GM21825 (cell line): Measurements from ENCODE around the gene SLC9A9.

Experiments used
- ATAC-seq: cut with Tn5 transposase; IDR thresholded peaks from one replicate; pipeline ENCODE4 v1.9.1; 2021; ENCODE audit warnings: mild to moderate bottlenecking, moderate library complexity; ENCODE audit not compliant: unreplicated experiment

SLC9A9 gene

DNA sequence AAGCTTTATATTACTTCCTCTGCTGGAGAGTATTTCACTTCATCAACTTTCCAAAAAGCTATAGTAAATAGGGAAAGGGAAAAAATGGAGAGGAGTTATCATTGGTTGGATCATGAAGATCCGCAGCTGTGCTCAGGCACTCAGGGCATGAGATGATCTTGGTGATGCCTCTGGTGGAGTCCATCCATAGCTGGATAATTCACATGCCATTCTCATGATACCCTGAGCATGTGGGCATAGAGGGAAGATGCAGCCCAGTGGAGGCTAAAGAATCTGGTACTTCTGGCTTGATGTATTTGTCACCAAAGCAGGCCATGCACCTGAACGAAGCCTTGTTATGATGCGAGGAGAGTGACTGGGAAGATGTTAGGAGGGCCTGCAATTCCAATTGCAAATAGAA is 578.5 kb downstream of the SLC9A9 start:
- no peak for ATAC-seq

DNA sequence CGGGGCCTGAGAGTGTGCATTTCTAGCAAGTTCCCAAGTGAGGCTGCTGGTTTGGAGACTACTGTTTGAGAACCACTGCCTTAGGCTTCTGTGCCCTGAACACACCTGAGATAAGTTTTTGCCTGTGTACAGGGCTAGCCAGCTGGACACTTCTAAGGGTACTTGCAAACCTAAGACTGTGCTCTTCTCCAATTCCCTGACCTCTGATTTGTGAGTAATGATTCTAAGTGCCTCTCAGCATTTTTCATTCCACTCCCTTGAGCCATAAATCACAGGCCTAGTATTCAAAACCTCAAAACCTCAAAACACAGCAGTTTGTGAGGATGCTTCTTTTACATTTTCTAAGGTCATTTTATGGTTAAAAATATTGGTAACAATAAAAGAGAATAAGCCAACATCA is 580.3 kb downstream of the SLC9A9 start:
- ATAC-seq: no peak

DNA sequence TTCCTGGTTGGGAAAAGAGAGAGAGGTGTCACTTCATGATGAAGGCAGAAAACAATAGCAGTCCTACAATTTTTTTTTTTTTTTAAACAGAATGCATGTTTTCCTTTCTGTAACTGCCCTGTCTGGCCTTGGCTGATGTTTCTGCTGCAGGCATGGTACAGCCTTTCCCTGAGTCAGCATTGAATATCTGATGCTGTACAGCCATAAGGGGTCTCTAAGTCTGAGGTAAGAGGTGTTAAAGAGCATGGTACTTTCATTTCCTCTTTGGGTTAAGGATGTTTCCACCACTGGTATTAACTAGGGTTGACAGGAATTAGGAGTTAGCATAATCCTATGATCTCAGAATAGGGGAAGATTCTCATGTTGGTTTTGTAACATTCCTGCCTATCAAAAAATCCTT is 581.3 kb downstream of the SLC9A9 start:
- peak; percentile 79 for ATAC-seq

DNA sequence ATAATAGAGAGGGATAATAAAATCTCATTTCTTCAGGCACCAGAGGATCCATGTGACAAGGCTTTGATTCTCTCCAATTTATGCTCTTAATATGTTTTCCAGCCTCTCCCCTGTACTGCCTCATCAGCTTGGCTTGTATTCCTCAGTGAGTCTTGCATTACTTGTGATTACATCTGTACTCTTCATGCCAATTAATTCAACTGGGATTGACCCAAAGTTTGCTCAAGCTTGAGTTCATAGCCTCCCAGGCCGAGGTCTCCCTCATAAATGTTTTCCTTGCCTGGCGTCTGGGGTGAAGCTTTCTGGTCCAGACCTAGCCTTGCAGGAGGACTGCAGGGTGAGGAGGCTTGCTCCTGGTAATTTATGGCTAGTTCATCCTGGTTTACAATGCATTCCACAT is 581.8 kb downstream of the SLC9A9 start:
- ATAC-seq: no peak

DNA sequence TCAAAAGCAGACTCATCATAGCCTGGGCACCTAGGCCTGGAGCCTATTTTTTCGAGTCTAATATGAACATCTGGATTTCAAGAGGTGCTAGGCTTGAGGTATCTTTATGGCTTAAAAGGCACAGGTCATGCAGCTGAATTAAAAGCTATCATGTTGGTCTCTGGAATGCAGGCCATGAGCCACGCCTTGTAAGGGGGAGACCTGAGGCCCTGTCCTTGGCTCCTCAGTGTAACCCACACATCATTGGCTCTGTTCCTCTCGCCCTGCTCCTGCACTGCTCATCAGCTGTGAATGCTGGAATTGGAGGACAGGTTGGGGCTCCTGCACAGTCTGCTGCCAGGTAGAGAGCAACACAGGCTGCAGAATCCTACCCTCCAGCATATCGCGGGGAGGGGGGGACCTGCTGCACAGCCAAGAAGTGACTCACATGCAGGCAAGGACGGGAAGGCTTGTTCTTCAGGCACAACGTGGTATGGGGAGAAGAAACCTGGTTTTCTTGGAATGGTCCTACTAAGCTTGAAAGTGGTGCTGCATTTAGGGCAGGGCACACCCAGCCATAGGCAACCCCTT is 582.7 kb downstream of the SLC9A9 start:
- no peak for ATAC-seq

DNA sequence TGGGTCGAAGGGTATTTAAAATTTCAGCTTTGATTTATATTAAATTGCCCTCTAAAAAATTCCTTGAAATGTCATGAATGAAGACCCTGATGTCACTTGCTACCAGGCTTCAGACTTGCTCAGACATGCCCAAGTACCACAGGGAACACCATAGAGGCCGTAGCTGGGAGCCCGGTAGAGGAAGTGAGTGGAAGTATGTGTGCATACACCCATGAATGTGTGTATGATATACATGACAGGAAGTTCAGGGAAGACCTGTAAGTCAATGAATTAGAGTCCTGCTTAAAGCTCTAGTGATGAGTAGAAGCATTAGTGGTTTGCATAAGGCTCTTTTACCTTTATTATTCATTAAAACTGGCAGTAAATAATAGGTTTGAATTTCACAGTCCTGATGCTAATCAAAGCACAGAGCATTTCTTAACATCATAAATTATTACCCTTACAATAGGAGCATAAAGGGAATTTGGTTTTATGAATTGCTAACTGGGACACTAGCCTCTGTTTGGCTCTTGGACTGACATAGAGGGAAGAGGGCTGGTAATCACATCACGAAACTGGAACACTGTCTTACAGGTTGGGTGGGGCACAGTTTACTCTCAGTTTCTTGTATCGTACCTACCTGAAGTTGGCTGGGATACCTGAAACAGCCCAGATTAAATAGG is 584.3 kb downstream of the SLC9A9 start:
- no peak for ATAC-seq

DNA sequence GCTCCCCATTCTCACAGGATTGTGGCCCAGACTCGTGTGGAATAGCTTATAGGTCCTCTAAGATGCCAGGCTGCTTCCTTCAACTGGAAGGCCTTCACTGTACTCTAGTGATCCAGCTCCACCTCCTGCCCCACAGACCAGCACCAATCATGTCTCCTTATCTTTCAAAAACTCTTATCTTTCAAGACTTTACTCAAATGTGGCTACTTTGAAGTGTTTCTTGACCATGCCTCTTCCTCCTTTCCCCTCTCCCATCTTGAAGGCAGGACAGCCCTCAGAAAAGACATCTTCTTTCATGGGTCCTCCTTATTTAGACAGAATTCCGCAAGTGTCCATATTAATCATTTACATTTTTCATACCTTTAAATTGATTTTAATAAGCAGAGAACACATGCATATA is 586.4 kb downstream of the SLC9A9 start:
- no peak for ATAC-seq

DNA sequence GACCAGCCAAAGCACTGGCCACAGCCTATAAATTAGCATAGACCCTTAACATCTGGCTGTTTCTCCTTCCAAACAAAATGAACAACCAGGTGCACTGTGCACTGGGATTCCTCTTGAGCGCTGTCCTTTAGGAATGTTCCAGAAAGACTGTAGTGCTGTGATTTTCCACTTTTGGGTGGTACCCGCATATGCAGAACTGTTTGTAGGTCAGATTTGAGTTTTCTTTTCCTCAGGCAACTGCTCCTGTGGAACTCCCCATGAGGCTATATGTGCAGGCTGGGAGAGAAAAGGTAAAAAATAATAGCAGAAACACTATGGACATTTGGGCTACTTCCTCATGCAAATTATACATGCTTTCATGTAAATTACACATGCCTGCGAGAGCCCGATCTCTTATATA is 589.6 kb downstream of the SLC9A9 start:
- no peak for ATAC-seq

DNA sequence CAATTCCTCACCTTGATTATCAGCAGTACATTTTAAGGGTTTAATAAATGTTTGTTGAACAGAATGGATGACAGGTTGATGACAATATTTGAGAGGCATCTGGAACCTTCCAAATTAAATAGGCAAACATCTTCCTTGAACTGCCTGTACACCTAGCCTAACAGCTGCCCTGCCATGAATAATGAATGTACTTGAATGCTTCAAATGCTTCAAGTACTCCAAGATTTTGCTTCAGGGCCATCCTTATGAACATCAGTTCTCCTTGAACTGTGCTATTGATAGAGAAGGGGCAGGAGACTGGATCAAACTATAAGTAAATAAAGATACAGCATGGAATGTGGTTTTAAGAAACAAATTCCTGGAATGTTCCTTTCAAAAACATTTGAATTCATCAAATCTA is 591.9 kb downstream of the SLC9A9 start:
- no peak for ATAC-seq

DNA sequence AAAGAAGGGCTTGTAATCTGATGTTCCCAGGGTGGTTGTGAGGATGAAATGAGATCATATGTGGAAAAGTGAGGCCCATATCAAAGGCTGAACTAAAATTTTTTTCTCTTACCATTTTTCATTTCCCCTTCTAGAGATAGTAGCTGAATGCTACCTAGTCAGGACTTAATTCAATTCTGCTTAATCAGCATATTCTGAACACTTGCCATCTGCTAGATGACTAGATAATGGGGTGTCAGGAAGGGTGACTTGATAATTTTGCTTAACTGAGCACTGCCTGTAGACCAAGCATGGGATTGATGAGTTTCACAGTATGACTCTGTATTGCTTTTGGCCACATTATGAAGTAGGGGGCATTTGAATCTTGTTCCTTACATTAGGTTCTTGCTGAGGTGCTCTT is 592.5 kb downstream of the SLC9A9 start:
- no peak for ATAC-seq

DNA sequence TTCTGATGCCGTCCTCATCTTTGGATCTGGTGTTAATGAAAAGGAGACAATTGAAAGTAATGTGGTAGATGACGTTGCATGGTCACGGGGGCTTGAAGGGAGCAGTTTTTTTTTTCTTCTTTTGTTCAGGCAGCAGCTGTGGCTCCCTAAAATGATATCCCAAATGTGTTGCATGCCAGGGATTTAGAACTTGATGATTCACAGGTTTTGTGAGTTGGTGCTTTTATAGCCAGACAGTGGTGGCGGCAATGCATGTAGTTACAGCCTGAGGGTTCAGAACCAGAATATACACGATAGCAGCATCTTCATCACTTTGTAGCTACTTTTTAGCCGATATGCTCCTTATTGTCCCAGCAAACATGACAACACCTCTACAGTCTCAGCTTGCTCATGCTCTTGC is 595.3 kb downstream of the SLC9A9 start:
- ATAC-seq: no peak

DNA sequence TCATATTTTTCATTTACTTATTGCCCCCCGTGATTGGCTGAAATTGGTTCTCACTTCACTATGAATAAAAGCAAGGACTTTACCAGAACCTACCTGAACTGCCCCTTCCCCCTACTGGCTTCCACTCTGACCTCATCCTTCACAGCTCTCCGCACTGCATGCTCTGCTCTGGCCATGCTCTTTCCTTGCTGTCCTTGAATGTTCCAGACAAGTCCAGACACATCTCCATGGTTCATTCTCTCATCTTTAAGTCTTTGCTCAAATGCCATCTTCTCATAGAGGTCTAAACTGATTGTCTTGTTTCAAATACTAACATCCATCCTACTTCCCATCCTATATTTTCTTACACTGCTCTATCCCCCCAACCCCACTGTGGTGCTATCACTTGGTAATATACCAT is 599.3 kb downstream of the SLC9A9 start:
- no peak for ATAC-seq

DNA sequence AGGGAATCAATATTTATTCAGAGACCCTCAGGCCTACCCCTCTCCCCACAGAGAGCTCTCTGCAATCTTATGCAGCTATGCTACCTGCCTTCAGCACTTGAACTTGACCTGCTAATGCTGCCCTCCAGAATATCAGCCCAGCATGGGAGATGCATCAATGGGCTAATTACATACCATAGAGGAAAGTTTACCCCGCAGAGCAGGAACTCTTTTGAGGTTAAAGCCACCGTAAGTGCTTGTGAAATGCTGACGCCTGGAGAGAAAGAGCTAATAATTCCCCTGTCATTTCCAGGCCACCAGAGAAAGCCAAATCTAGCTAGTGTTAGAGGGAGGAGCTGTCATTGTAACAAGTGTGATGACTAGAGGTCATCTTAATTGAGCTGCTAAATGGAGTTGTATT is 601.2 kb downstream of the SLC9A9 start:
- no peak for ATAC-seq

DNA sequence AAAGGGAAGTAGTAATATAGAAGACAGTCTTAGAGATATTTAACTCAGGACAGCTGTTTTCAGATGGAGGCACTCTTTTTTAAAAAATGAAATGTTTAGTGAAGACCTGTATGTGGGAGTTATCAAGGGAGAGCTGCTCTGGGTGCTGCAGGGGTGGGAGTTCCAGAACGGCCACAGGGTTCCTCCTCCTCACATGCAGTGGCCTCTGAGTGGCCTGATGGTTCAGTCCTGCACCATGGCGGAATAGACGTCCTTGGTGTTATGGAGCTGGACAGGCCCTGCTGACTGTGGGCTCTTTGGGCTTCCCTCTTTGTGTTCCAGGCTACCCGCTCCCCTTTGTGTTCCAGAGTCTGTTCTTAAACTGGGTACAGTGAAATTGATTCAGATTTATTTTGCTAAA is 602.6 kb downstream of the SLC9A9 start:
- no peak for ATAC-seq

DNA sequence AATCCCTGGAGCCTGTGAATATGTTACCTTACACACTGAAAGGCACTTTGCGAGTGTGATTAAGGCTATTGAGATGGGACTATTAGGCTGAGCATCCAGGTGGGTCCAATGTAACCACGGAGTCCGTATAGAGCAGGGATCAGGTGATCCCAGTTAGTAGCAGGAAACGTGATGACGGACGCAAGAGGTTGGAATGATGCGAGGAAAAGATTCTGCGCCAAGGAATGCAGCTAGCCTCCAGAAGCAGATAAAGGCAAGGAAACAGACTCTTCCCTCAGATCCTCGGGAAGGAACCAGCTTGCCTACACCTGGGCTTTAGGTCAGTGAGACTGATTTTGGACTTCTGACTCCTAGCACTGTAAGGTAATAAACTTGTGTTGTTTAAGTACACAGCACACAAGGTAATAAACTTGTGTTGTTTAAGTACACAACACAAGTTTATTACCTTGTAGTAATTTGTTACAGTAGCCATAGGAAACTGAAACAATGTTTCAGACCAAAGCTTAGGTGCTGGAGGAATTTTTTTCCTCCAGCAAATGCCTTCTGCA is 603.7 kb downstream of the SLC9A9 start:
- no peak for ATAC-seq

DNA sequence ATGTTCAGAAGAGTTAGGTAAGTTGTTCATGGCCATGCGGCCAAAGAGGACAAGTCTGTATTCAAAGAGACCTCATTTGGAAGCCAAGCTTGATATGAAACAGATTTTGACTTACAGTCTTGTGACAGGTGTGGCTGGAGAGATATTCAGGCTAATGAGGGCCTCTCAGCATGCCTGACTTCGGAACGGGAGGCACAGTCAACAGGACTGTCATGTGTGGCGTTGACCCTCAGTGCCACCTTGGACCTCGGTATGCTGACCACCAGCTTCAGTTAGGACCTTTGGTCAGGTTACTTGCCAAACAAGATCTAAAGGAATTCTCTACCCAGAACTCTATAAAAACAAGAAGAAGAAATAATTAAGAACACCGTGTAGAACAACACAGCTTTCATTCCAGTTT is 604.6 kb downstream of the SLC9A9 start:
- no peak for ATAC-seq

DNA sequence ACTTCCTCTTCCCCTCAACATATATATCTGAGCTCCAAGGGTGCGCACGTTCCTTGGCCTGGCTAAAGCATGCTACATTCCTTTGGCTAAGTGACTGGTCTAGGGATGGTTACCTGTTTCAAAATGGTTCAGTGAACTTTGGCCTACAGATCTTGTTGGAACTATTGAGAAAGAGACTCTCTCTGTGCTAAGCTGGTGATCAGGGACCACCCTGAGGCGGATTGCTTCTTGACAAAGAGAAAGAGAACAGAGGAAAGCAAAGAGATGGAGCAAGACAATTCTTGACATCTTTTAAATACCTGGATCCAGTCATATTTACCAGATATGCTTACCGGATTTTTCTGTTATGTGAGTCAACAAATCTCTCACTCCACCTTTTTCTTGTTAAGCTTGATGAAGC is 605.6 kb downstream of the SLC9A9 start:
- no peak for ATAC-seq

DNA sequence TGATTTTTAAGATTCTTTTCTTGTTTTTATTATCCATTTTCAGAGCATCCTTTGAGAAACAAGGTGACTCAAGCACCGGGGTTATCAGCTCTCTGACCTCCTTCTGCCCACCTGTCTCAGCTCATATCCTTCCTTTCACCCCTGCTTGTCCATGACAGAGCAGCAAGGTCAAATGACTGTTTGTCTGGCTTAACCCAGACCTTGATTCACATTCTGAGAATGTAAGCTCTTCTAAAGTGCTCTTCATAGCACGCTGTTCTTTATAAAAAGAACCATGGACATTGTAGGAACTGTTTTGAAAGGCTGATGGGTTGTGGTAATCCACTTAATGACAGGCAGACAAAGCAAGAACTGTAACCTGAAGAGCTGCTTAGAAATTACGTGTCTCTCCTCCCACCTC is 606.2 kb downstream of the SLC9A9 start:
- no peak for ATAC-seq

DNA sequence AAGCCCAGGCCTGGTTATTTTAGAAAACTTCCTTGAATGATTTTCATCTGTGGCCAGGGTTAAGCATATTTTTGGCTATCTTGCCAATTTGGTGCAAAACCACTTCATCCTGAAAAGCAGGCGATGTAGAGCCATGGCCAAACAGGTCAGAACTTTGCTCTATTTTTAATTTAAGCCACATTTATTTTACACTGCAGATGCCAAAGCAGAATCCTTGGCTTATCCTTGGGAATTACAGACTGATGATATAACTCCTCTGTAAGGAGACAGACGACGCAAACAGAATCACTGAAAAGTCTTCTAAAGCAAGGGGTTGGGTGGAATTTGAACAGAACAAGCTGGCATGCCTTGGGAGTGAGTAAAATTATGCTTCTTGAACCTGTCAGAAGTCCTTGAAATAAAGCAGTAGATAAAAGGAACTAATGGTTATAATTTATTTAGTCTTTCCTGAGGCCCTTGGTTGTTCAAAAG is 606.8 kb downstream of the SLC9A9 start:
- ATAC-seq: no peak

DNA sequence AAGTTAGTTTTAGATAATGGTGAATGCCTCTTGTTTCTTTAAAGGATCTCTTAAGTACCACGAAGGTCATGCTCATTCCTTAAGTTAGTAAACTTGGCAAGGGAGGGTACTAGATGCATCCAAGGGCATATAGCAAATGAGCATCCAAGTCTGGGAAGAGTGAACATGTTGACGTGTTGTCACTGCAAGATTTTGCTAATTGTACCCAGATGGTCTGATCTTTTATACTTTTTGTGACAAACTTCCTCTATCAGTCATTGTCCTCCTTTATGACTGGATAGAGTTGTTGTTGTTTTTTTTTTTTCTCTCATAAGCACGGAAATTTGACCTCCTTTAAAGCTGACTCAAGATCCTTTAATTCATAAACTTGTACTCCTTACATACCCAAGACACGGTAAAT is 607.4 kb downstream of the SLC9A9 start:
- ATAC-seq: no peak

DNA sequence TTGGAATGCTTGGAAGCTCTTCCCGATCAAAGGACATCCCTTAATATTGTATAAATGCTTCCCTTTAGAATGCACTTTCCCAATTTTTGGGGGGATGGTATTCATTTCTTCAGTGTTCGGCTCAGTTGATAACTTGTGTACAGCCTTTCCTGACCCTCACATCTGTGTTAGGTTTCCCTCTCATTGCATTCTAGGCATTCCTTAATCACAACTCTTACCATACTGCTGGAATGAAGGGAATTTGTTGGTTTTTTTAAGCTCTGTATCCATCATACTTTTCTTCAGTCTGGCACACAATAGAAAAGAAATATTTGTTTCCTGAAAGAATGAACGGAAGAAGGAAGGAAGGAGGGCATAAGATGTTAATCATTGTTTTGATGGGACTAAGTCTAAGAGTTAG is 609.2 kb downstream of the SLC9A9 start:
- no peak for ATAC-seq

DNA sequence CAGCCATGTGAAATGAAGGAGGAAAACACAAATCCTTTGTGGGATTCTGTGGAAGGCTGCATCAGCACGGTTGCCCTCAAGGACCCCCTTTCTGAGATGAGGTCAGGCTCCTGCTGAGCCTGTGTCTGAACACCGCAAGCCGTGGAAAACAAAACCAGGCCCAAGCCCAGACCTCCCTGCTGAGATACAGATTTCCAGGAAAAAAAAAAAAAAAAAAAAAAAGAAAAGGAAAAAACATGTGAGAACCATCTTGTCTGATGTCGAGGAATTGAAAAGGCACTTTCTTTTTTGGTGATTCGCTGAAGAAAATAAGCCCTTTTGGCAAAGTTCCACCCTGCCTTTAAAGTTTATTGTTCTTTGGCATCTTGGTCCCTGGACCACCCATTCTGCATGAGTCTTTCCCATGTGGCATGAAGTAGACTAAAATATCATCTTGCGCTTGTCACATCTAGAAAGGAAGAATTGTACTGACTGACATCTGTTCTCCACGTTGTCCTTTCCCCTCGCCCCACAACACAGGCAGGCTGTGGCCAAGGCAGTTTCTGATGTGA is 611.1 kb downstream of the SLC9A9 start:
- no peak for ATAC-seq
